NCI-H1048 (cell line): ENCODE measurements around the gene MARCHF9.

ENCODE experiments used
- DNase-seq: peaks from one replicate; lab custom pipeline; 2025; lab: John Stamatoyannopoulos, UW

The MARCHF9 gene

GRCh38 chr12:57724003-57724935 lies 30.6 kb upstream of the MARCHF9 start:
- DNase-seq, result no peak

- DNase-seq, result no peak
Measured at GRCh38 chr12:57724936-57725740, 29.8 kb upstream of the MARCHF9 start.

GRCh38 chr12:57725851-57726150 lies 29.1 kb upstream of the MARCHF9 start:
- no peak for DNase-seq

- DNase-seq, result peak; percentile 54
Measured at GRCh38 chr12:57726151-57726883, 28.6 kb upstream of the MARCHF9 start.

- DNase-seq, result no peak
Measured at GRCh38 chr12:57726884-57727757, 27.8 kb upstream of the MARCHF9 start.

- no peak for DNase-seq
Measured at GRCh38 chr12:57727758-57728395, 27.0 kb upstream of the MARCHF9 start.

- no peak for DNase-seq
Measured at GRCh38 chr12:57729321-57729844, 25.5 kb upstream of the MARCHF9 start.

GRCh38 chr12:57730336-57731067 lies 24.4 kb upstream of the MARCHF9 start:
- DNase-seq, result no peak

- DNase-seq, result no peak
Measured at GRCh38 chr12:57731411-57732080, 23.4 kb upstream of the MARCHF9 start.

- DNase-seq, result no peak
Measured at GRCh38 chr12:57732270-57732669, 22.6 kb upstream of the MARCHF9 start.

- no peak for DNase-seq
Measured at GRCh38 chr12:57732726-57733593, 21.9 kb upstream of the MARCHF9 start.

GRCh38 chr12:57733928-57734327 lies 21.0 kb upstream of the MARCHF9 start:
- DNase-seq, result no peak

GRCh38 chr12:57734591-57734990 lies 20.3 kb upstream of the MARCHF9 start:
- no peak for DNase-seq

- no peak for DNase-seq
Measured at GRCh38 chr12:57735198-57735855, 19.6 kb upstream of the MARCHF9 start.

- no peak for DNase-seq
Measured at GRCh38 chr12:57735952-57736740, 18.8 kb upstream of the MARCHF9 start.

- no peak for DNase-seq
Measured at GRCh38 chr12:57736741-57737466, 18.0 kb upstream of the MARCHF9 start.
